SK-N-SH treated with all-trans-retinoic acid at 6 μM for 48 hours (cell line): Measurements from ENCODE around the gene SLC2A11.

Experiments used
- SNAI2 ChIP-seq: fragments of 250-450 bp; sonication (Bioruptor Pico); IDR thresholded peaks from 2 replicates; pipeline ENCODE4 v1.5.0; 2020; ENCODE audit warnings: mild to moderate bottlenecking, moderate library complexity
- ZC3H10 ChIP-seq: fragments of 250-450 bp; sonication (Bioruptor Pico); IDR thresholded peaks from 2 replicates; pipeline ENCODE4 v1.5.1; 2021; ENCODE audit warnings: mild to moderate bottlenecking, moderate library complexity
- ZNF70 ChIP-seq: fragments of 450-650 bp; formaldehyde crosslinking; IDR thresholded peaks from 2 replicates; pipeline ENCODE4 v1.5.0; 2020; ENCODE audit warnings: mild to moderate bottlenecking, moderate library complexity
- TF ChIP-seq, protein P1 (sequence below): fragments of 250-450 bp; sonication (Bioruptor Pico); IDR thresholded peaks from 2 replicates; pipeline ENCODE4 v1.8.0; 2021; ENCODE audit warnings: low read depth, mild to moderate bottlenecking, moderate library complexity, borderline replicate concordance
- TF ChIP-seq, protein P2 (sequence below): fragments of 250-450 bp; sonication (Bioruptor Pico); IDR thresholded peaks from 2 replicates; pipeline ENCODE4 v1.5.0; 2020; ENCODE audit warnings: mild to moderate bottlenecking, moderate library complexity
- TF ChIP-seq, protein P3 (sequence below): fragments of 250-450 bp; sonication (Bioruptor Pico); IDR thresholded peaks from 2 replicates; pipeline ENCODE4 v1.8.0; 2020; ENCODE audit warnings: mild to moderate bottlenecking, moderate library complexity, borderline replicate concordance

DNA sequence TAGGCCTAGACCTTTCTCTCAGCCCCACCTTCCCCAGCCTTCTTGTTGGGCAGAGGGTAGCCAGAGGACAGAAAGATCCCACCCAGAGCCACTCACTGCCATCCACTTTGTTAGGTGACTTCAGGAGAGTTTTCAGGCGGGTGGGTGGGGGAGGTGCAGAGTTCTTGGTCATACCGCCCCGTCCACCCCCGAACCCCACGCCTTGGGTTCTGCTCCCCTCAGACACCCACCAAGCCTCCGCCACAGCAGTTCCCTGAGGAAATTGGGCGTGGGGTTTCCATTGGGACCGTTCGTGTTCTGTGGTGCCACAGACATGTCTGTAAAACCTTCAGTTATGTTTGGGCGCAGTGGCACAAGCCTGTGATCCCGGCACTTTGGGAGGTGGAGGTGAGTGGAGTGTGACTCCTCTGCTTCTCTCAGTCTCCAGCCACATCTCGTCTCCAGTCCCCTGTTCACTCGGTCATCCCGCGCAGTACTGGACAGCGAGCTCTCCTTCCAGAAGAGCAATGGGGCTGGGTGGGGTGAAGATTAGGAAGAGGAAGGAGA lies 38.0 kb downstream of the SLC2A11 start:
- TF ChIP-seq, protein P1, sequence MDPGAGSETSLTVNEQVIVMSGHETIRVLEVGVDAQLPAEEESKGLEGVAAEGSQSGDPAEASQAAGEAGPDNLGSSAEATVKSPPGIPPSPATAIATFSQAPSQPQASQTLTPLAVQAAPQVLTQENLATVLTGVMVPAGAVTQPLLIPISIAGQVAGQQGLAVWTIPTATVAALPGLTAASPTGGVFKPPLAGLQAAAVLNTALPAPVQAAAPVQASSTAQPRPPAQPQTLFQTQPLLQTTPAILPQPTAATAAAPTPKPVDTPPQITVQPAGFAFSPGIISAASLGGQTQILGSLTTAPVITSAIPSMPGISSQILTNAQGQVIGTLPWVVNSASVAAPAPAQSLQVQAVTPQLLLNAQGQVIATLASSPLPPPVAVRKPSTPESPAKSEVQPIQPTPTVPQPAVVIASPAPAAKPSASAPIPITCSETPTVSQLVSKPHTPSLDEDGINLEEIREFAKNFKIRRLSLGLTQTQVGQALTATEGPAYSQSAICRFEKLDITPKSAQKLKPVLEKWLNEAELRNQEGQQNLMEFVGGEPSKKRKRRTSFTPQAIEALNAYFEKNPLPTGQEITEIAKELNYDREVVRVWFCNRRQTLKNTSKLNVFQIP: no peak
- TF ChIP-seq ZNF70 (CRISPR knock-in tag): no peak
- TF ChIP-seq, protein P2, sequence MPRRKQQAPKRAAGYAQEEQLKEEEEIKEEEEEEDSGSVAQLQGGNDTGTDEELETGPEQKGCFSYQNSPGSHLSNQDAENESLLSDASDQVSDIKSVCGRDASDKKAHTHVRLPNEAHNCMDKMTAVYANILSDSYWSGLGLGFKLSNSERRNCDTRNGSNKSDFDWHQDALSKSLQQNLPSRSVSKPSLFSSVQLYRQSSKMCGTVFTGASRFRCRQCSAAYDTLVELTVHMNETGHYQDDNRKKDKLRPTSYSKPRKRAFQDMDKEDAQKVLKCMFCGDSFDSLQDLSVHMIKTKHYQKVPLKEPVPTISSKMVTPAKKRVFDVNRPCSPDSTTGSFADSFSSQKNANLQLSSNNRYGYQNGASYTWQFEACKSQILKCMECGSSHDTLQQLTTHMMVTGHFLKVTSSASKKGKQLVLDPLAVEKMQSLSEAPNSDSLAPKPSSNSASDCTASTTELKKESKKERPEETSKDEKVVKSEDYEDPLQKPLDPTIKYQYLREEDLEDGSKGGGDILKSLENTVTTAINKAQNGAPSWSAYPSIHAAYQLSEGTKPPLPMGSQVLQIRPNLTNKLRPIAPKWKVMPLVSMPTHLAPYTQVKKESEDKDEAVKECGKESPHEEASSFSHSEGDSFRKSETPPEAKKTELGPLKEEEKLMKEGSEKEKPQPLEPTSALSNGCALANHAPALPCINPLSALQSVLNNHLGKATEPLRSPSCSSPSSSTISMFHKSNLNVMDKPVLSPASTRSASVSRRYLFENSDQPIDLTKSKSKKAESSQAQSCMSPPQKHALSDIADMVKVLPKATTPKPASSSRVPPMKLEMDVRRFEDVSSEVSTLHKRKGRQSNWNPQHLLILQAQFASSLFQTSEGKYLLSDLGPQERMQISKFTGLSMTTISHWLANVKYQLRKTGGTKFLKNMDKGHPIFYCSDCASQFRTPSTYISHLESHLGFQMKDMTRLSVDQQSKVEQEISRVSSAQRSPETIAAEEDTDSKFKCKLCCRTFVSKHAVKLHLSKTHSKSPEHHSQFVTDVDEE: no peak
- no peak for TF ChIP-seq SNAI2 (CRISPR knock-in tag)
- no peak for TF ChIP-seq ZC3H10 (CRISPR knock-in tag)
- TF ChIP-seq, protein P3, sequence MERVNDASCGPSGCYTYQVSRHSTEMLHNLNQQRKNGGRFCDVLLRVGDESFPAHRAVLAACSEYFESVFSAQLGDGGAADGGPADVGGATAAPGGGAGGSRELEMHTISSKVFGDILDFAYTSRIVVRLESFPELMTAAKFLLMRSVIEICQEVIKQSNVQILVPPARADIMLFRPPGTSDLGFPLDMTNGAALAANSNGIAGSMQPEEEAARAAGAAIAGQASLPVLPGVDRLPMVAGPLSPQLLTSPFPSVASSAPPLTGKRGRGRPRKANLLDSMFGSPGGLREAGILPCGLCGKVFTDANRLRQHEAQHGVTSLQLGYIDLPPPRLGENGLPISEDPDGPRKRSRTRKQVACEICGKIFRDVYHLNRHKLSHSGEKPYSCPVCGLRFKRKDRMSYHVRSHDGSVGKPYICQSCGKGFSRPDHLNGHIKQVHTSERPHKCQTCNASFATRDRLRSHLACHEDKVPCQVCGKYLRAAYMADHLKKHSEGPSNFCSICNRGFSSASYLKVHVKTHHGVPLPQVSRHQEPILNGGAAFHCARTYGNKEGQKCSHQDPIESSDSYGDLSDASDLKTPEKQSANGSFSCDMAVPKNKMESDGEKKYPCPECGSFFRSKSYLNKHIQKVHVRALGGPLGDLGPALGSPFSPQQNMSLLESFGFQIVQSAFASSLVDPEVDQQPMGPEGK (CRISPR knock-in tag): no peak
